Effector memory CD4-positive, alpha-beta T cell (primary cell): ENCODE results near the gene IPO9.

Experiments used
- DNase-seq, 3 donors: peaks; one replicate each; pipeline ENCODE4 v3.0.0-alpha.2; 2020
- H3K27ac ChIP-seq: 2 replicates; pipeline ENCODE4 v1.7.0; 2013; ENCODE audit warnings: mild to moderate bottlenecking, low read length, moderate library complexity; ENCODE audit not compliant: insufficient read depth, poor library complexity, severe bottlenecking
- H3K27me3 ChIP-seq: replicated peaks from 2 replicates; pipeline ENCODE4 v1.7.0; 2013; ENCODE audit warnings: mild to moderate bottlenecking, low read length; ENCODE audit not compliant: insufficient read depth, control insufficient read depth, poor library complexity, severe bottlenecking
- H3K36me3 ChIP-seq: 2 replicates; pipeline ENCODE4 v1.7.0; 2013; ENCODE audit warnings: mild to moderate bottlenecking, low read length, moderate library complexity; ENCODE audit not compliant: control insufficient read depth, insufficient read depth
- H3K4me1 ChIP-seq: 2 replicates; pipeline ENCODE4 v1.7.0; 2013; ENCODE audit warnings: low read length, mild to moderate bottlenecking; ENCODE audit not compliant: control insufficient read depth, insufficient read depth, poor library complexity, severe bottlenecking
- H3K4me3 ChIP-seq: 2 replicates; pipeline ENCODE4 v1.7.0; 2013; ENCODE audit warnings: low read length, low read depth, mild to moderate bottlenecking; ENCODE audit not compliant: insufficient read depth, poor library complexity, severe bottlenecking
- H3K9me3 ChIP-seq: 2 replicates; pipeline ENCODE4 v1.7.0; 2013; ENCODE audit warnings: mild to moderate bottlenecking, low read length, moderate library complexity; ENCODE audit not compliant: control insufficient read depth

The IPO9 gene

DNA sequence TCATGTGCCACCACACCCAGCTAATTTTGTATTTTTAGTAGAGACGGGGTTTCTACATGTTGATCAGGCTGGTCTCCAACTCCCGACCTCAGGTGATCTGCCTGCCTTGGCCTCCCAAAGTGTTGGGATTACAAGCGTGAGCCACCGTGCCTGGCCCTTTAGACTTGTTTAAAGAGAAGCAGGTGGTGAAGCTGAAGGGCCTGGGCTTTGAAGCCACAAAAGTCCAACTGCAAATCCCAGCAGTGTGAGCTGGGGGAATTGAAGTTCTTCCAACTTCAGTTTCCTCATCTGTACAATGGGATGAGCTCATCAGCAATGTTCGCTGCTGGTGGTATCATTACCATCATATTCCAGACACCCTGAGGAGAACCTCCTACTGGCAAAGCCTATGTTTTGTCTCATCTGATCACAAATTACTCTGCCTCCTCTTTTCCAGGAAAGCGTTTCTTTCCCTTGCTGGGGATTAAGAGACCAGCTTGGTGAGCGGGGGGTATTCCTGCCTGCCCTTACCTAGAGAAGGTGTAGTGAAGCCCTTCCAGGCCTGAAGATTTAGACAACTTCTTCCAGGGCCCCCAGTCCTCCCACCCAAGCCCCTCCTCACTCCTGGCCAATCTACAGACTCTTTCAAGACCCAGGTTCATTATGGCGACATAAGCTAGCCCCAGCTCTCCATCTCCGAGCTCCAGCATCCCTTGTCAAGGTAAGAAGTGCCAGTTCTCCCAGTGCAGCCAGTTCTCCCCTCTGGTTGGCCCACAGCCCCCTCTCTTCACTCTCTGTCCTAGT lies 57.3 kb downstream of the IPO9 start:
- Histone ChIP-seq H3K4me3 (no peak overlapping the region), H3K36me3 (no peaks in the 10 kb centered on the region), H3K27me3 (peaks cover 31% of the 10 kb centered on the region), H3K9me3 (no peaks in the 10 kb centered on the region), H3K27ac (no peak overlapping the region), H3K4me1 (peaks cover 12% of the 10 kb centered on the region)
- DNase-seq: no peak

GRCh38 chr1:201887116-201887866 lies 58.3 kb downstream of the IPO9 start:
- H3K27ac ChIP-seq: no peak overlapping the region
- DNase-seq: no peak
- no peaks in the 10 kb centered on the region for H3K9me3 ChIP-seq
- H3K4me1 ChIP-seq: peaks cover 12% of the 10 kb centered on the region
- H3K36me3 ChIP-seq: no peaks in the 10 kb centered on the region
- H3K4me3 ChIP-seq: no peak overlapping the region
- H3K27me3 ChIP-seq: peaks cover 36% of the 10 kb centered on the region

DNA sequence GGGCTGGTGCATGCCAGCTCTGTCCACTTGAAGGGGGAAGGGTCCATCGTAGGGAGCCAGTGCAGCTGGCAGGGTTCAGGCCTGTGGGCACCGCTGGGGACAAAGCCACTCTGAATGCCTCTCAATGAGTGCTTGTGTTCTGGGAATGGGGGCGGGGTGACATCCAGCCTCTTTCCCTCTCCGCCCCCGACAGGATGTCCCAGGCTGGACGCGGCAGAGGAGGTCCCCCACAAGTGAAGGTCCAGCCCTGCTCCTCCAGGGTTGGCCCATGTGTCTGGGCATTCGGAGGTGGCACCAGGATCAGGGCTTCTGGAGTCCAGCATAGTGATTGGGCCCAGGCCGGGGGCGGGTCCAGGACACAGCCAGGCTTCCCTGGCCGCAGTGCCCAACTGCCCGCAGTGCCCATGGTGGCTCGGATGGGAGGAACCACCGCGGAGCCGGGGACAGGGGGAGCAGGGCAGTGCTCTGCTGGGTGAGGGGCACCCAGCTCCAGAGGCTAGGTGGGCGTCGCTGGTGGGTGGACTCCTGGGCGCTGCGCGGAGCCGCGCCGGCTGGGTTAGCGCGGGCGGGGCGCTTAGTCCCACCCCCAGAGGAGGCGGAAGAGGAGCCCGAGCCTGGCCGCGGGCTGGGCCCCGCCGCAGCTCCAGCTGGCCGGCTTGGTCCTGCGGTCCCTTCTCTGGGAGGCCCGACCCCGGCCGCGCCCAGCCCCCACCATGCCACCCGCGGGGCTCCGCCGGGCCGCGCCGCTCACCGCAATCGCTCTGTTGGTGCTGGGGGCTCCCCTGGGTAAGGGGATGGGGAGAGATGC lies 59.5 kb downstream of the IPO9 start, which contains the start of gene SHISA4:
TSS of gene SHISA4 (plus strand) at position 617 of the 808 bp plus-strand sequence. CDS start at position 714, 97 bp downstream.
- H3K4me3 ChIP-seq: peak within 1 kb of the TSS; percentile 55
- H3K27ac ChIP-seq: no peak within 1 kb of the TSS
- no peaks in the 10 kb centered on the region for H3K9me3 ChIP-seq
- H3K27me3 ChIP-seq: peaks cover 36% of the 10 kb centered on the region
- H3K4me1 ChIP-seq: peaks cover 12% of the 10 kb centered on the region
- H3K36me3 ChIP-seq: no peaks in the 10 kb centered on the region
- no peak for DNase-seq

DNA sequence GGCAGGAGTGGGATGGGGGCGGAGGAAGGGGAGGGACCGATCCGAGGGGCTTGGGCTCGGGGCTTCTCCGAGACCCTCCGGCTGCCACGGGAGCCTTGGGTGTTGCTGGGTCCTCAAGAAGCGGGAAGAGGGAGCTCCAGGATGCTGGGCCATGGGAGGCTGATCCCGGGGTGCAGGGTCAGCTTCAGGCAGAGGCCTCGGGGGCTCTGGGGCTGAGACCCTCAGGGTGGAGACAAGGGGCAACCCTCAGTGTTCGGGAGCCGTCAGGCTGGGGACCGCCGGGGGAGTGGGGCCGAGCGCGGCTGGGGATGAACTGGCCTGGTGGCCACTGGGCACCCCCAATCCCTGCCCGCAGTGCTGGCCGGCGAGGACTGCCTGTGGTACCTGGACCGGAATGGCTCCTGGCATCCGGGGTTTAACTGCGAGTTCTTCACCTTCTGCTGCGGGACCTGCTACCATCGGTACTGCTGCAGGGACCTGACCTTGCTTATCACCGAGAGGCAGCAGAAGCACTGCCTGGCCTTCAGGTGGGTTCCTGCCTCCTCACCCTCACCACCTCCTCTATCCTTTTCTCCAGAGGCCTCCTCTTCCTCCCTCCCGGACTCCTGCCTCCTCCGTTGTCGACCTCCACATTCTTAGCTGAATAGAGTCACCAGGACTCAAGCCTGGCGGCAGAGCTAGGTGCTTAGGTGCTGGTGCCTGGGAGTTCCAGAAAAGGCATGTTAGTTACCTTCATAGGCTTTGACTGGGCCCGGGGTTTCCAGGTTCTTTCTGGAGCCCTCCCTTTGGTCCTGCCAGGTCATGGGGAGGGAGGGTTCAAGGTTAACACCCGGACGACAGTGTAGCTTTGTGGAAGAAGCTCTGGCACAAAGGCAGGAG lies 60.4 kb downstream of the IPO9 start:
- peak overlapping the region; percentile 55 for H3K4me3 ChIP-seq
- DNase-seq: no peak
- H3K27ac ChIP-seq: no peak overlapping the region
- no peaks in the 10 kb centered on the region for H3K9me3 ChIP-seq
- no peaks in the 10 kb centered on the region for H3K36me3 ChIP-seq
- H3K27me3 ChIP-seq: peaks cover 36% of the 10 kb centered on the region
- H3K4me1 ChIP-seq: peaks cover 12% of the 10 kb centered on the region

DNA sequence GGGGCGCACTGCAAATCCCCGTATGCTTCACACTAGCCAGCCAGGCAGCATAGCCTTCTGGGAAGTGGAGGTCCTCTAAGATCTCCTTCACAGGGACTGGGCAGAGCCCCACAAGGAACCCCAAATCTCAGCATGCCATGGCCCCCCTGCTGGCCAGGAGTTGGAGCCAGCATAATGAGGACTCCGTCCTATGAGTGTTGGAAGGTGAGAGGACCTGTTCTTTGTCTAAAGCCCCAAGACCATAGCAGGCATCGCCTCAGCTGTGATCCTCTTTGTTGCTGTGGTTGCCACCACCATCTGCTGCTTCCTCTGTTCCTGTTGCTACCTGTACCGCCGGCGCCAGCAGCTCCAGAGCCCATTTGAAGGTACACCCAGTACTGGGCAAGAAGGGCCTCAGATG lies 61.3 kb downstream of the IPO9 start:
- no peak overlapping the region for H3K27ac ChIP-seq
- H3K4me1 ChIP-seq: peaks cover 12% of the 10 kb centered on the region
- no peaks in the 10 kb centered on the region for H3K9me3 ChIP-seq
- peaks cover 36% of the 10 kb centered on the region for H3K27me3 ChIP-seq
- no peak overlapping the region for H3K4me3 ChIP-seq
- no peaks in the 10 kb centered on the region for H3K36me3 ChIP-seq
- DNase-seq: no peak

GRCh38 chr1:201890806-201891450 lies 62.0 kb downstream of the IPO9 start:
- Histone ChIP-seq H3K9me3 (no peaks in the 10 kb centered on the region), H3K4me1 (peaks cover 12% of the 10 kb centered on the region), H3K27ac (no peak overlapping the region), H3K36me3 (no peaks in the 10 kb centered on the region), H3K27me3 (peaks cover 36% of the 10 kb centered on the region), H3K4me3 (no peak overlapping the region)
- no peak for DNase-seq

DNA sequence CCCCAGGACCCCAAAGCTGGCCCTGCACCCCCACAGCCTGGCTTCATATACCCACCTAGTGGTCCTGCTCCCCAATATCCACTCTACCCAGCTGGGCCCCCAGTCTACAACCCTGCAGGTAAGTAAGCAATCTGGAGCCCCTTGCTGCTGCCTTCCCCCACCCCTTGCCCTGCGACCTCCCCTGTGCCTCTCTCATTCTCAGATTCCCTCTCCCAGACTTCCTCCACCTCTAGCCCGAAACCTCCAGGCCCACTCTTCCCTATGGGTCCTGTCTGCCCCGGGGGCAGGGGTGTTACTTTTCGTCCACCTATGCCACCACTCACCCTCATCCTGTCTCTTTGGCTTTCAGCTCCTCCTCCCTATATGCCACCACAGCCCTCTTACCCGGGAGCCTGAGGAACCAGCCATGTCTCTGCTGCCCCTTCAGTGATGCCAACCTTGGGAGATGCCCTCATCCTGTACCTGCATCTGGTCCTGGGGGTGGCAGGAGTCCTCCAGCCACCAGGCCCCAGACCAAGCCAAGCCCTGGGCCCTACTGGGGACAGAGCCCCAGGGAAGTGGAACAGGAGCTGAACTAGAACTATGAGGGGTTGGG lies 62.6 kb downstream of the IPO9 start:
- DNase-seq: no peak
- Histone ChIP-seq H3K4me1 (peaks cover 12% of the 10 kb centered on the region), H3K27ac (no peak overlapping the region), H3K27me3 (peaks cover 36% of the 10 kb centered on the region), H3K9me3 (no peaks in the 10 kb centered on the region), H3K4me3 (no peak overlapping the region), H3K36me3 (no peaks in the 10 kb centered on the region)

DNA sequence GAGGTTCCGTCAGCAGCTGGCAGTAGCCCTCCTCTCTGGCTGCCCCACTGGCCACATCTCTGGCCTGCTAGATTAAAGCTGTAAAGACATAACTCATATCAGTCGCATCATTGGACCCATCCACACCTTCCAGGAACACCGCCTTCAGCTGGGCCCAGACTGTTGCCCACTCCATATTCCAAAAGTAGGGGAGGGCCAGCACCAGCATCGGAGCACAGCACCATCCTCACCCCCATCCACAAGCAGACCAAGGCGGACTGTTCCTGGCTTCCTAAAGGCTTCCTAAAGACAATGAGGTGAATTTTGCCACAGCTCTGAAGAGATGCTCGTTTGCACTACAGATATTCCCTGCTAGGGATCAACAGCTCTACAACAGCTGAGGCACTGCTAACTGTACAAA lies 63.3 kb downstream of the IPO9 start:
- H3K4me1 ChIP-seq: peaks cover 12% of the 10 kb centered on the region
- no peak overlapping the region for H3K4me3 ChIP-seq
- H3K9me3 ChIP-seq: no peaks in the 10 kb centered on the region
- H3K27me3 ChIP-seq: peaks cover 36% of the 10 kb centered on the region
- no peak for DNase-seq
- H3K27ac ChIP-seq: no peak overlapping the region
- H3K36me3 ChIP-seq: no peaks in the 10 kb centered on the region
